ENCODE results near the gene SFMBT2. TPM values are rescaled to one million over a fixed set of nuclear protein-coding genes. Genes with fewer than 3 reads are reported as not detected.
A peak's percentile ranks its signal among the peaks of the same experiment; 100 is the strongest.

The SFMBT2 gene
- total RNA-seq, result 10 to 100 TPM in 1 of 4 donors, 1 to 10 TPM in 3; 2.6 to 26.4 (median 4.5) TPM

GRCh38 chr10:7410862-7411670 is at the start of gene SFMBT2:
Gene SFMBT2, minus strand, starts transcription at chr10:7411034. Its CDS starts 29,136 bp downstream, at chr10:7381898.
- DNase-seq, result peak; percentile 55 to 73 (median 58)
- Histone ChIP-seq H3K27ac (peak within 1 kb of the TSS; percentile 67 to 78 (median 72)), H3K9me3 (no peaks in the 10 kb centered on the region), H3K4me3 (peak within 1 kb of the TSS; percentile 63 to 82 (median 71)), H3K36me3 (no peaks in the 10 kb centered on the region), H3K27me3 (no peaks in the 10 kb centered on the region), H3K4me1 (peaks cover 0 to 28% (median 17%) of the 10 kb centered on the region in 4 donors)
- TF ChIP-seq POLR2A (IDR thresholded peaks at IDR 0.05) (no peak), CTCF (IDR thresholded peaks at IDR 0.05) (no peak)

GRCh38 chr10:7460006-7460405 is 49.2 kb upstream of the SFMBT2 start:
- Histone ChIP-seq H3K27ac (no peak overlapping the region), H3K4me1 (no peaks in the 10 kb centered on the region), H3K4me3 (no peak overlapping the region), H3K9me3 (no peaks in the 10 kb centered on the region), H3K27me3 (no peaks in the 10 kb centered on the region), H3K36me3 (no peaks in the 10 kb centered on the region)
- DNase-seq, result no peak
- no peak for TF ChIP-seq CTCF (IDR thresholded peaks at IDR 0.05)
- TF ChIP-seq POLR2A (IDR thresholded peaks at IDR 0.05), result no peak

GRCh38 chr10:7458556-7458955 is 47.7 kb upstream of the SFMBT2 start:
- no peak overlapping the region for H3K27ac ChIP-seq
- no peak for DNase-seq
- H3K27me3 ChIP-seq, result no peaks in the 10 kb centered on the region
- no peaks in the 10 kb centered on the region for H3K36me3 ChIP-seq
- TF ChIP-seq CTCF (IDR thresholded peaks at IDR 0.05), result no peak
- TF ChIP-seq POLR2A (IDR thresholded peaks at IDR 0.05), result no peak
- H3K9me3 ChIP-seq, result no peaks in the 10 kb centered on the region
- no peak overlapping the region for H3K4me3 ChIP-seq
- no peaks in the 10 kb centered on the region for H3K4me1 ChIP-seq

- Histone ChIP-seq H3K27ac (no peak overlapping the region), H3K4me3 (no peak overlapping the region), H3K4me1 (no peaks in the 10 kb centered on the region), H3K36me3 (no peaks in the 10 kb centered on the region), H3K9me3 (no peaks in the 10 kb centered on the region), H3K27me3 (no peaks in the 10 kb centered on the region)
- TF ChIP-seq POLR2A (IDR thresholded peaks at IDR 0.05), result no peak
- TF ChIP-seq CTCF (IDR thresholded peaks at IDR 0.05), result no peak
- DNase-seq, result no peak
These were observed 46.9 kb upstream of the SFMBT2 start for GRCh38 chr10:7457478-7458316.

- no peaks in the 10 kb centered on the region for H3K36me3 ChIP-seq
- peaks cover 0 to 6% (median 0%) of the 10 kb centered on the region in 4 donors for H3K9me3 ChIP-seq
- no peak for DNase-seq
- no peak overlapping the region for H3K4me3 ChIP-seq
- H3K27ac ChIP-seq, result no peak overlapping the region
- peaks cover 0 to 6% (median 0%) of the 10 kb centered on the region in 4 donors for H3K4me1 ChIP-seq
- no peaks in the 10 kb centered on the region for H3K27me3 ChIP-seq
- TF ChIP-seq CTCF (IDR thresholded peaks at IDR 0.05) (no peak), POLR2A (IDR thresholded peaks at IDR 0.05) (no peak)
These were observed 38.3 kb upstream of the SFMBT2 start for GRCh38 chr10:7449063-7449695.
